ENCODE data around the gene IKZF3. TPM values are rescaled to one million over a fixed set of nuclear protein-coding genes. Genes with fewer than 3 reads are reported as not detected.

Gene IKZF3
- polyA plus RNA-seq, 1 of the 3 experiments (the other 2 are of a cell fraction): not detected

GRCh38 chr17:39757176-39757662, 106.9 kb downstream of the IKZF3 start:
- CTCF ChIA-PET: interaction anchor here (1.9 to 2.9 kb wide), 2 partner anchors 134 to 136 kb away, joined by 6 to 33 read pairs; no protein-coding TSS in a partner anchor
- Histone ChIP-seq H2AFZ (ENCODE audit: low read depth) (no peak overlapping the region), H3F3A (replicated peaks; ENCODE audit: insufficient read depth) (peaks cover 5% of the 10 kb centered on the region), H3K4me3 (ENCODE audit: low read depth in 2 of 2, low read length in 1 of 2) (no peak overlapping the region), H3K27ac (ENCODE audit: low read depth in 2 of 2, low read length in 1 of 2) (no peak overlapping the region), H3K9me2 (no peaks in the 10 kb centered on the region), H3K9ac (no peak overlapping the region), H3K4me1 (ENCODE audit: control insufficient read depth in 1 of 2, insufficient read depth in 2 of 2, low read depth in 1 of 2, low read length in 1 of 2) (peaks cover 0 to 4% of the 10 kb centered on the region in 2 experiments; a peak in 1 of 4 replicates), H4K20me1 (ENCODE audit: insufficient read depth) (no peaks in the 10 kb centered on the region), H3K4me2 (no peak overlapping the region), H3K79me2 (ENCODE audit: insufficient read depth) (no peaks in the 10 kb centered on the region), H3K9me3 (no peaks in the 10 kb centered on the region), H3K27me3 (ENCODE audit: insufficient read depth) (peaks cover 45% of the 10 kb centered on the region; the same call in 1 of the 2 replicates), H3K36me3 (replicated peaks in 1 of 2; ENCODE audit: control insufficient read depth in 1 of 2, insufficient read depth in 2 of 2, low read length in 1 of 2) (no peaks in the 10 kb centered on the region)
- 42% methylated on average over 4 of the region's 4 CpGs for WGBS (ENCODE audit: low lambda C conversion rate)
- POLR2A ChIA-PET: interaction anchor here (0.6 kb wide), 1 partner anchor 192 kb away, joined by 3 read pairs; no protein-coding TSS in a partner anchor
- no peak for TF ChIP-seq CTCF (IDR thresholded peaks at IDR 0.05)
- no peak for TF ChIP-seq MEF2A (IDR thresholded peaks at IDR 0.05; ENCODE audit: borderline replicate concordance, low read depth)
- TF ChIP-seq YY1 (IDR thresholded peaks at IDR 0.05; ENCODE audit: low read depth): no peak
- no peak for TF ChIP-seq ZBTB33 (IDR thresholded peaks at IDR 0.05; ENCODE audit: borderline replicate concordance, low read depth)
- DNase-seq: no peak

GRCh38 chr17:39756380-39757079, 107.6 kb downstream of the IKZF3 start:
- Histone ChIP-seq H4K20me1 (ENCODE audit: insufficient read depth) (no peaks in the 10 kb centered on the region), H3K9me2 (no peaks in the 10 kb centered on the region), H3K27me3 (ENCODE audit: insufficient read depth) (peaks cover 42% of the 10 kb centered on the region; the same call in 1 of the 2 replicates), H3F3A (replicated peaks; ENCODE audit: insufficient read depth) (peaks cover 5% of the 10 kb centered on the region), H3K9me3 (no peaks in the 10 kb centered on the region), H3K4me2 (no peak overlapping the region), H3K9ac (no peak overlapping the region), H3K4me3 (ENCODE audit: low read depth in 2 of 2, low read length in 1 of 2) (no peak overlapping the region), H3K4me1 (ENCODE audit: control insufficient read depth in 1 of 2, insufficient read depth in 2 of 2, low read depth in 1 of 2, low read length in 1 of 2) (peaks cover 0 to 4% of the 10 kb centered on the region in 2 experiments; a peak in 1 of 4 replicates), H3K27ac (ENCODE audit: low read depth in 2 of 2, low read length in 1 of 2) (no peak overlapping the region), H3K36me3 (replicated peaks in 1 of 2; ENCODE audit: control insufficient read depth in 1 of 2, insufficient read depth in 2 of 2, low read length in 1 of 2) (no peaks in the 10 kb centered on the region), H2AFZ (ENCODE audit: low read depth) (no peak overlapping the region), H3K79me2 (ENCODE audit: insufficient read depth) (no peaks in the 10 kb centered on the region)
- ChIA-PET CTCF (interaction anchor here (1.9 to 2.9 kb wide), 3 partner anchors 27 to 135 kb away, joined by 6 to 33 read pairs (median 22); partner anchors contain the start of gene MIEN1), POLR2A (interaction anchor here (0.6 kb wide), 1 partner anchor 192 kb away, joined by 3 read pairs; no protein-coding TSS in a partner anchor)
- DNase-seq: no peak
- 56% methylated on average over 6 of the region's 7 CpGs for WGBS (ENCODE audit: low lambda C conversion rate)
- TF ChIP-seq TCF12 (IDR thresholded peaks at IDR 0.05): no peak
- TF ChIP-seq FOSL2 (IDR thresholded peaks at IDR 0.05; ENCODE audit: borderline replicate concordance, low read depth): no peak
- no peak for TF ChIP-seq TEAD4 (IDR thresholded peaks at IDR 0.05; ENCODE audit: borderline replicate concordance, insufficient read depth)
- TF ChIP-seq POLR2AphosphoS5 (IDR thresholded peaks at IDR 0.05; ENCODE audit: low read depth, low read length): no peak
- no peak for TF ChIP-seq GABPA (IDR thresholded peaks at IDR 0.05; ENCODE audit: low read depth)
- TF ChIP-seq, protein P1, sequence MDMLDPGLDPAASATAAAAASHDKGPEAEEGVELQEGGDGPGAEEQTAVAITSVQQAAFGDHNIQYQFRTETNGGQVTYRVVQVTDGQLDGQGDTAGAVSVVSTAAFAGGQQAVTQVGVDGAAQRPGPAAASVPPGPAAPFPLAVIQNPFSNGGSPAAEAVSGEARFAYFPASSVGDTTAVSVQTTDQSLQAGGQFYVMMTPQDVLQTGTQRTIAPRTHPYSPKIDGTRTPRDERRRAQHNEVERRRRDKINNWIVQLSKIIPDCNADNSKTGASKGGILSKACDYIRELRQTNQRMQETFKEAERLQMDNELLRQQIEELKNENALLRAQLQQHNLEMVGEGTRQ (IDR thresholded peaks at IDR 0.05; ENCODE audit: borderline replicate concordance, low read depth, low read length): no peak
- no peak for TF ChIP-seq NRF1 (IDR thresholded peaks at IDR 0.05; ENCODE audit: low read depth, low read length)
- no peak for TF ChIP-seq SIN3A (IDR thresholded peaks at IDR 0.05; ENCODE audit: borderline replicate concordance, low read depth, low read length)
- no peak for TF ChIP-seq TAF1 (IDR thresholded peaks at IDR 0.05; ENCODE audit: borderline replicate concordance, low read depth, low read length)
- no peak for TF ChIP-seq MEF2A (IDR thresholded peaks at IDR 0.05; ENCODE audit: borderline replicate concordance, low read depth)
- TF ChIP-seq EP300 (IDR thresholded peaks at IDR 0.05; ENCODE audit: borderline replicate concordance in 1 of 2, low read depth in 1 of 2, low read length in 1 of 2): no peak
- no peak for TF ChIP-seq CTCF (IDR thresholded peaks at IDR 0.05)
- TF ChIP-seq ELF1 (IDR thresholded peaks at IDR 0.05): no peak
- no peak for TF ChIP-seq CHD2 (IDR thresholded peaks at IDR 0.05; ENCODE audit: low read length, partially characterized antibody)

Data from SK-N-SH (cell line).